Bronchial epithelial cell (primary cell): ENCODE data around the gene SSR1. TPM values are rescaled to one million over a fixed set of nuclear protein-coding genes. Genes with fewer than 3 reads are reported as not detected.
"Not testable (repeated sequence)": the region's sequence is repeated elsewhere in the genome, so short reads cannot be mapped to it uniquely, and the experiment has no call there.

Source experiments
- DNase-seq: peaks from one replicate; pipeline ENCODE4 v3.0.0-alpha.2; 2010; ENCODE audit warnings: low read depth
- FAIRE-seq: peaks from 2 replicates; lab custom pipeline; 2011; peaks lifted over from hg19 to GRCh38; lab: Jason Lieb, UNC
- H3K27me3 ChIP-seq: 2 replicates; pipeline ENCODE4 v1.5.1; 2011; ENCODE audit warnings: low read length; ENCODE audit not compliant: control insufficient read depth, insufficient read depth
- H3K36me3 ChIP-seq: 2 replicates; pipeline ENCODE4 v1.5.1; 2011; ENCODE audit warnings: low read length; ENCODE audit not compliant: control insufficient read depth, insufficient read depth
- H3K4me3 ChIP-seq: 2 replicates; pipeline ENCODE4 v1.5.1; 2011; ENCODE audit warnings: mild to moderate bottlenecking, low read depth, low read length, control low read depth
- total RNA-seq: library from RNA; depleted of rRNA; stranded (reverse); fragments of >200 nt; gene quantifications from 2 replicates; pipeline ENCODE4 v1.2.1, GENCODE V29; 2014
- TF ChIP-seq, protein P1 (sequence below): IDR thresholded peaks from 2 replicates; pipeline ENCODE4 v1.5.1; 2011; ENCODE audit warnings: mild to moderate bottlenecking, moderate library complexity, low read length, control low read depth, inconsistent platforms; ENCODE audit not compliant: insufficient read depth, severe bottlenecking

SSR1 gene
- total RNA-seq, 1 donor from 2014 or later = 36.9 TPM

DNA sequence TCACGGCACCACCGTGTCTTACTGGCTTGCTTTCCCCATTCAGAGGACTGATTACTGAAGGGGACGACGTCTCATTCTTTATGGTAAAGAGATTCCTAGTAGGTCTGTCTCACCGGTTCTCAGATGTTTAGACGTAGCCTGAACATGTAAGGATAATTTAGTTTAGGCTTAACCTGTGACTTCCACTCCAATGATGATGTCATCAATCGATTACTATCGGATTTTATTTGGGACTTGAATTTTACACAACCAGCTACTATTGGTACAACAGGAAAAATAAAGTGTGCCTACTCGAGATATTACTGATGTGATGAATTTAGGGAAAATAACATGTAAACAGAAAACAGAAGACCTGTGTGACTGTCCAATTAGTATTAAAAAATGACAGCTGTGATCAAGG, 4.5 kb upstream of the SSR1 start:
- no peak for DNase-seq
- TF ChIP-seq, protein P1, sequence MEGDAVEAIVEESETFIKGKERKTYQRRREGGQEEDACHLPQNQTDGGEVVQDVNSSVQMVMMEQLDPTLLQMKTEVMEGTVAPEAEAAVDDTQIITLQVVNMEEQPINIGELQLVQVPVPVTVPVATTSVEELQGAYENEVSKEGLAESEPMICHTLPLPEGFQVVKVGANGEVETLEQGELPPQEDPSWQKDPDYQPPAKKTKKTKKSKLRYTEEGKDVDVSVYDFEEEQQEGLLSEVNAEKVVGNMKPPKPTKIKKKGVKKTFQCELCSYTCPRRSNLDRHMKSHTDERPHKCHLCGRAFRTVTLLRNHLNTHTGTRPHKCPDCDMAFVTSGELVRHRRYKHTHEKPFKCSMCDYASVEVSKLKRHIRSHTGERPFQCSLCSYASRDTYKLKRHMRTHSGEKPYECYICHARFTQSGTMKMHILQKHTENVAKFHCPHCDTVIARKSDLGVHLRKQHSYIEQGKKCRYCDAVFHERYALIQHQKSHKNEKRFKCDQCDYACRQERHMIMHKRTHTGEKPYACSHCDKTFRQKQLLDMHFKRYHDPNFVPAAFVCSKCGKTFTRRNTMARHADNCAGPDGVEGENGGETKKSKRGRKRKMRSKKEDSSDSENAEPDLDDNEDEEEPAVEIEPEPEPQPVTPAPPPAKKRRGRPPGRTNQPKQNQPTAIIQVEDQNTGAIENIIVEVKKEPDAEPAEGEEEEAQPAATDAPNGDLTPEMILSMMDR = no peak
- Histone ChIP-seq H3K27me3 (no peaks in the 10 kb centered on the region), H3K4me3 (no peak overlapping the region), H3K36me3 (no peaks in the 10 kb centered on the region)
- no peak for FAIRE-seq

DNA sequence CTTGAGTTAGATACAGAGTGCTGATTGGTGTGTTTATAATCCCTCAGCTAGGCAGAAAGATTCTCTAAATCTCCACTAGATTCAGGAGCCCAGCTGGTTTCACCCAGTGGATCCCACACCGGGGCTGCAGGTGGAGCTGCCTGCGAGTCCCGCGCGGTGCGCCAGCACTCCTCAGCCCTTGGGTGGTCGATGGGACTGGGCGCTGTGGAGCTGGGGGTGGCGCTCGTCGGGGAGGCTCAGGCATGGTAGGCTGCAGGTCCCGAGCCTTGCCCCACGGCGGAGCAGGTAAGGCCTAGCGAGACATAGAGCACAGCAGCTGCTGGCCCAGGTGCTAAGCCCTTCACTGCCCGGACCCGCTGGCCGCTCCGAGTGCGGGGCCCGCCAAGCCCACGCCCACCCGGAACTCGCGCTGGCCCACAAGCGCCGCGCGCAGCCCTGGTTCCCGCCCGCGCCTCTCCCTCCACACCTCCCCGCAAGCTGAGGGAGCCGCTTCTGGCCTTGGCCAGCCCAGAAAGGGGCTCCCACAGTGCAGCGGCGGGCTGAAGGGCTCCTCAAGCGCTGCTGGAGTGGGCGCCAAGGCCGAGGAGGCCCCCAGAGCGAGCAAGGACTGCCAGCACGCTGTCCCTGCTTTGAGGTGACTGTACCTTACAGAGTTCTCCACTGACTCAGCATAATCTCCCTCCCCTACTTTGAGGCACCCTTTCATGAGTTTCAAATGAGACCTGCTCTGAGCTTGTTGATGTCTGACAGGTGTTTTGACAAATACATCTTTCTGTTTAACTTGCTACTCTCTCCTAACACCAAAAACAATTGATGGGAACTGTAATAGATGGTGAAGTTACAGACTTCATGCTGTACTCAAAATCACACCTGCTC, 3.9 kb upstream of the SSR1 start:
- Histone ChIP-seq H3K27me3 (no peaks in the 10 kb centered on the region), H3K4me3 (no peak overlapping the region), H3K36me3 (no peaks in the 10 kb centered on the region)
- DNase-seq = no peak
- no peak for FAIRE-seq
- TF ChIP-seq, protein P1 = no peak

DNA sequence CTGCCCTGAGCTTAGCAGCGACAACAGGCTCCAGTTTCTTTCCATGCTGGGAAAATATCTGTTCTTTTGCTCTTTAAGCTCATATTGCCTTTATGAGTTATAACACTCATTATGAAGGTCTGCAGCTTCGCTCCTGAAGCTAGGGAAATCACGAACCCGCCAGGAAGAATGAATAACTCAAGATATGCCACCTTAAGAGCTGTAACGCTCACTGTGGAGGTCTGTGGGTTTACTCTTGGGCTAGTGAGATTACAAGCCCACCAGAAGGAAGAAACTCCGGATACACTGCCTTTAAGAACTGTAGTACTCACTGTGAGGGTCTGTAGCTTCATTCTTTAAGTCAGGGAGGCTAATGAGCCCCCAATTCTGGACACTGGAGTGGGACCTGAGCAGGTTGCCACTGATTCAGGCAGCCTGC, 3.0 kb upstream of the SSR1 start:
- Histone ChIP-seq H3K27me3 (no peaks in the 10 kb centered on the region), H3K36me3 (no peaks in the 10 kb centered on the region), H3K4me3 (no peak overlapping the region)
- TF ChIP-seq, protein P1 = no peak
- no peak for FAIRE-seq
- DNase-seq = no peak

DNA sequence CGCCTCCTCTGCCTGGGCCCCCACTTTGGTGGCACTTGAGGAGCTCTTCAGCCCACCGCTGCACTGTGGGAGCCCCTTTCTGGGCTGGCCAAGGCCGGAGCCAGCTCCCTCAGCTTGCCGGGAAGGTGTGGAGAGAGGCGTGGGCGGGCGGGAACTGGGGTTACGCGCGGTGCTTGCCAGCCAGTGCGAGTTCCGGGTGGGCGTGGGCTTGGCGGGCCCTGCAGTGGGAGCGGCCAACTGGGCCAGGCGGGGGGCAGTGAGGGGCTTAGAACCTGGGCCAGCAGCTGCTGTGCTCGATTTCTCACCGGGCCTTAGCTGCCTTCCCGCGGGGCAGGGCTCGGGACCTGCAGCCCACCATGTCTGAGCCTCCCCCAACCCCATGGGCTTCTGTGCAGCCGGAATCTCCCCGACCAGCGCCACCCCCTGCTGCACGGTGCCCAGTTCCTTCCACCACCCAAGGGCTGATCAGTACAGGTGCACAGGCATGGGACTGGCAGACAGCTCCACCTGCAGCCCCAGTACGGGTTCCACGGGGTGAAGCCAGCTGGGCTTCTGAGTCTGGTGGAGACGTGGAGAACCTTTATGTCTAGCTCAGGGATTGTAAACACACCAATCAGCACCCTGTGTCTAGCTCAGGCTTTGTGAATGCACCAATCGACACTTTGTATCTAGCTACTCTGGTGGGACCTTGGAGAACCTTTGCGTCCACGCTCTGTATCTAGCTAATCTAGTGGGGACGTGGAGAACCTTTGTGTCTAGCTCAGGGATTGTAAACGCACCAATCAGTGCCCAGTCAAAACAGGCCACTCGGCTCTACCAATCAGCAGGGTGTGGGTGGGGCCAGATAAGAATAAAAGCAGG, 2.3 kb upstream of the SSR1 start:
- not testable (repeated sequence) for H3K27me3 ChIP-seq, FAIRE-seq, H3K36me3 ChIP-seq, H3K4me3 ChIP-seq, DNase-seq

DNA sequence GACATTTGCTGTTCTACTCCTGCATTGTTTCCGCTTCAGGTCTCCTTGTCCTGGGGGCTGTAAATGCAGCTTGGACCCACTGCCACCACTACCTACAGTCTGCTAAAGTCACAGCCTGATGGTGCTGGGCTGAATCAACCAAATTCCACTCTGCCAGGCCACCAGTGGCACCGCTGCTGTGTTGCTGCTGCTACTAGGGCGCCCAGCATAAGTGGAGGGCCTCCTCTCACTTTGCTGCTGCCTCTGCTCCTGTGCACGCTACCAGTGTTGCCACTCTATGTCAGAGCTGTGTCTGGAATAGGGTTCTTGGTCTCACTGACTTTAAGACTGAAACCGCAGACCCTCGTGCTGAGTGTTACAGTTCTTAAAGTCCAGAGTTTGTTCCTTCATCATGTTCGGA, 1.4 kb upstream of the SSR1 start:
- DNase-seq = no peak
- TF ChIP-seq, protein P1 = no peak
- no peak overlapping the region for H3K4me3 ChIP-seq
- no peak for FAIRE-seq
- H3K27me3 ChIP-seq = no peaks in the 10 kb centered on the region
- H3K36me3 ChIP-seq = peaks cover 2% of the 10 kb centered on the region

DNA sequence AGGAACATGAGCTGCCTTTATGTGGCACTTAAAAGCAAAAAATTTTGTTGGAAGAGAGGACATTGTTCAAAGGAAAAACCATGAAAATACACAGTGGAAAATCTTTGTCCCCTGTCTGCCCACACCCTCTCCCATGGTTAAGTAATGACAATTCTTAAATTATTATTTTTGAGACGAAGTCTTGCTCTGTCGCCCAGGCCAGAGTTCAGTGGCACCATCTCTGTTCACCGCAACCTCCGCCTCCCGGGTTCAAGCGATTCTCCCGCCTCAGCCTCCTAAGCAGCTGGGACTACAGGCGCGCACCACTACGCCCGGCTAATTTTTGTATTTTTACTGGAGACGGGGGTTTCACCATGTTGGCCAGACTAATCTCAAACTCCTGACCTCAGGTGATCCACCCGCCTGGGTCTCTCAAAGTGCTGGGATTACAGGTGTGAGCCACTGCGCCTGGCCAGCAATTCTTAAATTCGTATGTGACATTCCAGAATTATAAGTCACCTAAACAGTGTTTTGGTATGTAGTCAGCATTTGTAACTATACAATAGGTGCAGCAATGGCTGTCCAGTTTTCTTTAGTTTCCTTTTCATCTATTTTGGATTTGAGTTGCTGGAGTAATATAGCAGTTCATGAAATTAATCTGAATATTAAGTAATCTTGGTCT, 636 bp upstream of the SSR1 start:
- H3K4me3 ChIP-seq = peak overlapping the region; percentile 83
- peak; percentile 26 for DNase-seq
- FAIRE-seq = no peak
- peaks cover 3% of the 10 kb centered on the region for H3K36me3 ChIP-seq
- H3K27me3 ChIP-seq = no peaks in the 10 kb centered on the region
- TF ChIP-seq, protein P1 = no peak
